Measurements from ENCODE around the gene SLC12A7.

DNA sequence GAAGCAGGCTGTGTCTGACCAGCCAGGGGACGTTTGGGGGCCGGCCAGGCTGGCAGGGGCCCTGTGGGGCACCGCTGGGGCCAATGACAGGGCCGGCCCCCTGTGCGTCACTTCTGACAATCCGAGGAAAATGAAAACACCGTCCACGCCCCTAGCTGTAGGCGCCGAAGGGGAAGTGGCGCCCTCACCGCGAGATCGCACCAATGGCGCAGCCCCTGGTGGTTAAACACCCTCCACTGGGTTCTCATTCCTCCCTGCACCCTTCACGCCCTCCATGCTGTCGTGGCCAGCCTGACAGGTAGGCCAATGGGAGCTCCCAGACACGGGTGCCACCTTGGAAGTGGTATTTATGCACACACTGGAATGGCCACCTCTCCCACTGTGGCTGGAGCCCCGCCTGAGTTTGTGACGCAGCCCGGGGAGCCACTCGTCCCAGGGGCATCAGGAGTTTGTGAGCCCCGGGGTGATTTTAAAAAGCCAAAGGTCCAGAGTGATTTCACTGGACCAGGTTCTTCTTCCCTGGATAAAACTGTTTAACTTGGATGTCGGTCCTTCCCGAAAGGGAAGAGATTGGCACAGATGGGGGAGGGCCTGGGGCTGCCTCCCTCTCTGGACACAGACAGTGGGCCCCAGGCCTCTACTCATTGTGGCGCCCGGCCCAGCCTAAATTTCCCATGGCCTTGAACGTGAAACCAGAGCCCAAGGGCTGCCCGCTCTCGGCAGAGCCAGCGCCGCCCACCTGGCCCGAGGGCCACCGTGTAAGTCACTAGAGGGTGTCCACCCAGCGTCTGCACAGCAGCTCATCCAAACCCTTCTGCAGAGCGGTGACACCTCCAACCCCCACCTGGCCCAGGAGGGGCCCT is 53.5 kb downstream of the SLC12A7 start:
- TF ChIP-seq, protein P1, sequence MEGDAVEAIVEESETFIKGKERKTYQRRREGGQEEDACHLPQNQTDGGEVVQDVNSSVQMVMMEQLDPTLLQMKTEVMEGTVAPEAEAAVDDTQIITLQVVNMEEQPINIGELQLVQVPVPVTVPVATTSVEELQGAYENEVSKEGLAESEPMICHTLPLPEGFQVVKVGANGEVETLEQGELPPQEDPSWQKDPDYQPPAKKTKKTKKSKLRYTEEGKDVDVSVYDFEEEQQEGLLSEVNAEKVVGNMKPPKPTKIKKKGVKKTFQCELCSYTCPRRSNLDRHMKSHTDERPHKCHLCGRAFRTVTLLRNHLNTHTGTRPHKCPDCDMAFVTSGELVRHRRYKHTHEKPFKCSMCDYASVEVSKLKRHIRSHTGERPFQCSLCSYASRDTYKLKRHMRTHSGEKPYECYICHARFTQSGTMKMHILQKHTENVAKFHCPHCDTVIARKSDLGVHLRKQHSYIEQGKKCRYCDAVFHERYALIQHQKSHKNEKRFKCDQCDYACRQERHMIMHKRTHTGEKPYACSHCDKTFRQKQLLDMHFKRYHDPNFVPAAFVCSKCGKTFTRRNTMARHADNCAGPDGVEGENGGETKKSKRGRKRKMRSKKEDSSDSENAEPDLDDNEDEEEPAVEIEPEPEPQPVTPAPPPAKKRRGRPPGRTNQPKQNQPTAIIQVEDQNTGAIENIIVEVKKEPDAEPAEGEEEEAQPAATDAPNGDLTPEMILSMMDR (IDR thresholded peaks at IDR 0.05) = no peak
- TF ChIP-seq POLR2A (IDR thresholded peaks at IDR 0.05) = no peak
